Lower lobe of right lung (tissue), 2 donors: ENCODE data around the gene SGO1. TPM values are rescaled to one million over a fixed set of nuclear protein-coding genes. Genes with fewer than 3 reads are reported as not detected.

Source experiments
- ATAC-seq, 2 donors: fragments of 200-7000 bp; cut with Tn5 transposase; one replicate each; pipeline ENCODE4 v1.9.1; 2020 to 2022; ENCODE audit warnings: mild to moderate bottlenecking in 2 of 2, moderate library complexity in 2 of 2
- DNase-seq: peaks from one replicate; pipeline ENCODE4 v3.0.0-alpha.2; 2020
- H3K27ac ChIP-seq: fragments of 200-600 bp; one replicate; pipeline ENCODE4 v1.8.0; 2022
- H3K27me3 ChIP-seq: fragments of 200-600 bp; one replicate; pipeline ENCODE4 v1.8.0; 2022; ENCODE audit warnings: low read depth
- H3K36me3 ChIP-seq: fragments of 200-600 bp; one replicate; pipeline ENCODE4 v1.8.0; 2022; ENCODE audit warnings: mild to moderate bottlenecking
- H3K4me1 ChIP-seq: fragments of 200-600 bp; one replicate; pipeline ENCODE4 v1.8.0; 2022
- H3K4me3 ChIP-seq: fragments of 200-600 bp; one replicate; pipeline ENCODE4 v1.8.0; 2022; ENCODE audit warnings: mild to moderate bottlenecking
- H3K9me3 ChIP-seq: fragments of 200-600 bp; one replicate; pipeline ENCODE4 v1.8.0; 2022
- CTCF ChIP-seq: fragments of 200-600 bp; IDR thresholded peaks from one replicate; pipeline ENCODE4 v1.8.0; 2022; ENCODE audit warnings: antibody characterized with exemption, mild to moderate bottlenecking
- intact Hi-C: fragments of 100-400 bp; cut with DNase I; formaldehyde crosslinking; loops from one replicate; pipeline ENCODE4 v1.11.0; 2022
- long read RNA-seq: library from polyadenylated mRNA; unstranded; transcript quantifications from one replicate; pipeline ENCODE4 v2.0.0, GENCODE V29; 2021
- total RNA-seq: library from RNA; stranded (reverse); fragmentation: NEBNext Ultra II Directional; extraction: Animal tissue kit (Norgen Biotek cat#: 25700); gene quantifications from one replicate; pipeline ENCODE4 v1.2.1, GENCODE V29; 2021
- donor health status: DM: no; HTN: yes; CAD: no; lungs with severe emphysema.

SGO1 gene
- 0.71 TPM for total RNA-seq
- long read RNA-seq, partial matches to known transcripts = 0 of 1 reads
- long read RNA-seq, other reads (novel, unspliced or antisense) = 0 of 1 reads

GRCh38 chr3:20185679-20186599 lies at the start of gene SGO1:
SGO1 (minus strand) TSS chr3:20186206; CDS start chr3:20184027, 2,179 bp downstream.
- Histone ChIP-seq H3K4me1 (peaks cover 16% of the 10 kb centered on the region), H3K27me3 (no peaks in the 10 kb centered on the region), H3K36me3 (no peaks in the 10 kb centered on the region), H3K4me3 (peak within 1 kb of the TSS; percentile 75), H3K9me3 (no peaks in the 10 kb centered on the region), H3K27ac (peak within 1 kb of the TSS; percentile 92)
- intact Hi-C loops = no loop called here
- TF ChIP-seq CTCF = no peak
- peak; percentile 100 for ATAC-seq
- peak; percentile 100 for DNase-seq

- DNase-seq (no peak), ATAC-seq (no peak)
- TF ChIP-seq CTCF = no peak
Observed at GRCh38 chr3:20235796-20236195, 49.8 kb upstream of the SGO1 start.

GRCh38 chr3:20232906-20233780 lies 47.1 kb upstream of the SGO1 start:
- no peak for ATAC-seq
- no peaks in the 10 kb centered on the region for H3K9me3 ChIP-seq
- no peaks in the 10 kb centered on the region for H3K36me3 ChIP-seq
- H3K4me1 ChIP-seq = no peaks in the 10 kb centered on the region
- H3K4me3 ChIP-seq = no peak overlapping the region
- H3K27ac ChIP-seq = no peak overlapping the region
- H3K27me3 ChIP-seq = no peaks in the 10 kb centered on the region
- no peak for DNase-seq
- no peak for TF ChIP-seq CTCF
- intact Hi-C loops = no loop called here

More at GRCh38 chr3:20235796-20236195, 49.8 kb upstream of the SGO1 start:
- H3K36me3 ChIP-seq = no peaks in the 10 kb centered on the region
- no peaks in the 10 kb centered on the region for H3K9me3 ChIP-seq
- H3K4me3 ChIP-seq = no peak overlapping the region
- intact Hi-C loops = no loop called here
- no peaks in the 10 kb centered on the region for H3K27me3 ChIP-seq
- H3K4me1 ChIP-seq = no peaks in the 10 kb centered on the region
- H3K27ac ChIP-seq = no peak overlapping the region

- ATAC-seq = no peak
Observed at GRCh38 chr3:20230954-20231353, 44.9 kb upstream of the SGO1 start.

More at GRCh38 chr3:20230954-20231353, 44.9 kb upstream of the SGO1 start:
- no peak for TF ChIP-seq CTCF
- Histone ChIP-seq H3K9me3 (no peaks in the 10 kb centered on the region), H3K27me3 (no peaks in the 10 kb centered on the region), H3K4me3 (no peak overlapping the region), H3K36me3 (no peaks in the 10 kb centered on the region), H3K4me1 (no peaks in the 10 kb centered on the region), H3K27ac (no peak overlapping the region)
- no peak for DNase-seq
- intact Hi-C loops = no loop called here
